CD4-positive, alpha-beta T cell treated with Interleukin-17A for 4 hours (primary cell): Measurements from ENCODE around the gene PLXNB1.

Experiments
- DNase-seq: peaks from one replicate; pipeline ENCODE4 v3.0.0-alpha.2; 2020; ENCODE audit warnings: mixed read lengths

PLXNB1 gene

GRCh38 chr3:48416546-48416945, 13.3 kb downstream of the PLXNB1 start:
- no peak for DNase-seq

- no peak for DNase-seq
Measured at GRCh38 chr3:48416091-48416505, 13.8 kb downstream of the PLXNB1 start.

- no peak for DNase-seq
Measured at GRCh38 chr3:48415251-48415953, 14.5 kb downstream of the PLXNB1 start.

- no peak for DNase-seq
Measured at GRCh38 chr3:48414376-48415250, 15.3 kb downstream of the PLXNB1 start.

- no peak for DNase-seq
Measured at GRCh38 chr3:48413611-48414010, 16.3 kb downstream of the PLXNB1 start.

GRCh38 chr3:48413086-48413485, 16.8 kb downstream of the PLXNB1 start:
- DNase-seq = no peak

- no peak for DNase-seq
Measured at GRCh38 chr3:48412375-48413001, 17.4 kb downstream of the PLXNB1 start.

- DNase-seq = no peak
Measured at GRCh38 chr3:48411606-48412374, 18.1 kb downstream of the PLXNB1 start.

- DNase-seq = no peak
Measured at GRCh38 chr3:48411041-48411588, 18.8 kb downstream of the PLXNB1 start.

- no peak for DNase-seq
Measured at GRCh38 chr3:48410205-48411040, 19.5 kb downstream of the PLXNB1 start.

- DNase-seq = no peak
Measured at GRCh38 chr3:48409291-48410201, 20.3 kb downstream of the PLXNB1 start.

- DNase-seq = no peak
Measured at GRCh38 chr3:48408823-48409281, 21.0 kb downstream of the PLXNB1 start.

GRCh38 chr3:48407542-48408099, 22.3 kb downstream of the PLXNB1 start:
- DNase-seq = no peak

GRCh38 chr3:48406443-48407431, 23.1 kb downstream of the PLXNB1 start:
- no peak for DNase-seq

- no peak for DNase-seq
Measured at GRCh38 chr3:48405971-48406370, 23.9 kb downstream of the PLXNB1 start.

GRCh38 chr3:48405343-48405881, 24.5 kb downstream of the PLXNB1 start:
- DNase-seq = no peak

GRCh38 chr3:48404440-48405342, 25.2 kb downstream of the PLXNB1 start:
- no peak for DNase-seq
